HepG2 (cell line): ENCODE results near the gene ARHGAP45.
A peak's percentile ranks its signal among the peaks of the same experiment; 100 is the strongest.

Experiments used
- ETV6 ChIP-seq: sonication (generic); formaldehyde crosslinking; conservative IDR thresholded peaks from 2 replicates; pipeline ENCODE4 v1.4.0; 2020; ENCODE audit warnings: missing genetic modification reagents
- KLF16 ChIP-seq, 2 experiments: sonication (generic) in 1 of 2; formaldehyde crosslinking in 1 of 2; IDR thresholded peaks; 2 replicates each; pipeline versions ENCODE4 v1.6.1 to v1.8.0; 2016 to 2023; ENCODE audit warnings: missing genetic modification reagents in 2 of 2, missing compliant biosample characterization in 1 of 2
- POLR2A ChIP-seq, 2 experiments: IDR thresholded peaks; 2 replicates each; pipeline ENCODE4 v1.6.1; 2011; ENCODE audit warnings: low read depth in 2 of 2, low read length in 2 of 2, mild to moderate bottlenecking in 1 of 2, moderate library complexity in 1 of 2; ENCODE audit not compliant: insufficient read depth in 1 of 2
- ZFP90 ChIP-seq: sonication (generic); formaldehyde crosslinking; IDR thresholded peaks from 2 replicates; pipeline ENCODE4 v1.8.0; 2022; ENCODE audit warnings: missing genetic modification reagents, mild to moderate bottlenecking, inconsistent platforms, borderline replicate concordance
- ZNF253 ChIP-seq: sonication (generic); formaldehyde crosslinking; IDR thresholded peaks from 2 replicates; pipeline ENCODE4 v1.8.0; 2022; ENCODE audit warnings: mild to moderate bottlenecking, missing genetic modification reagents, borderline replicate concordance
- ZNF446 ChIP-seq: sonication (generic); formaldehyde crosslinking; IDR thresholded peaks from 2 replicates; pipeline ENCODE4 v1.5.0; 2020; ENCODE audit warnings: mild to moderate bottlenecking, missing genetic modification reagents
- TF ChIP-seq, protein P1 (sequence below): sonication (generic); formaldehyde crosslinking; IDR thresholded peaks from 2 replicates; pipeline ENCODE4 v1.8.0; 2022; ENCODE audit warnings: missing genetic modification reagents, mild to moderate bottlenecking, inconsistent platforms, borderline replicate concordance
- TF ChIP-seq, protein P2 (sequence below): sonication (generic); formaldehyde crosslinking; IDR thresholded peaks from 2 replicates; pipeline ENCODE4 v1.4.0; 2020; ENCODE audit warnings: missing genetic modification reagents
- TF ChIP-seq, protein P3 (sequence below): sonication (generic); formaldehyde crosslinking; IDR thresholded peaks from 2 replicates; pipeline ENCODE4 v1.5.0; 2020; ENCODE audit warnings: mild to moderate bottlenecking, missing genetic modification reagents, moderate library complexity
- TF ChIP-seq, protein P4 (sequence below): sonication (generic); formaldehyde crosslinking; IDR thresholded peaks from 2 replicates; pipeline ENCODE4 v1.8.1; 2022; ENCODE audit warnings: low read depth, mild to moderate bottlenecking, missing genetic modification reagents

DNA sequence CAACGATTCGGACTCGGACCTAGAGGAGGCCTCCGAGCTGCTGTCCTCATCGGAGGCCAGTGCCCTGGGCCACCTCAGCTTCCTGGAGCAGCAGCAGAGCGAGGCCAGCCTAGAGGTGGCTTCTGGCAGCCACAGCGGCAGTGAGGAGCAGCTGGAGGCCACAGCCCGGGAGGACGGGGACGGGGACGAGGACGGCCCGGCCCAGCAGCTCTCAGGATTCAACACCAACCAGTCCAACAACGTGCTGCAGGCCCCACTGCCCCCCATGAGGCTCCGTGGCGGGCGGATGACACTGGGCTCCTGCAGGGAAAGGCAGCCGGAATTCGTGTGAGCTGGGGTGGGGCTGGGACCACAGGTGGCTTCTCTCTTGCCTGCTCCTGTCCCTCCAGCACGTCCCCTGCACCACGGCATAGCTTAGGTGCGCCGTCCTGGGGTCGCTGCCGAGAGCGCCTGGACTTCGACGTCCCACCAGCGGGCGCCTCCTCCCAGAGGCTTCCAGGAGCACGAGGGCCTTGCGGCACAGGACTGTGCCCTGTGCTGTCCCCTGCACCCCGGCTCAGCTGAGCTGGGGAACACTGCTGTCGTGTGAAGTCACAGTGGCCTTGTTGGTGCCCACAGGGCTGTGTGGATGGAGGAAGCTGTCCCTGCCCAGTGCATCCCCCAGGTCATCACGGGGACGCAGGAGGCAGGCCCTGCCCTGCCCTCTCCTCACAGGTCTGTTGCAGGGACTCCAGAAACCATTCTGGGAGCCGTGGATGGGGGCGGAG is 18.9 kb downstream of the ARHGAP45 start:
- TF ChIP-seq ZNF446 (CRISPR knock-in tag), result no peak
- no peak for TF ChIP-seq KLF16 (CRISPR knock-in tag; IDR thresholded peaks at IDR 0.05)
- TF ChIP-seq, protein P1, sequence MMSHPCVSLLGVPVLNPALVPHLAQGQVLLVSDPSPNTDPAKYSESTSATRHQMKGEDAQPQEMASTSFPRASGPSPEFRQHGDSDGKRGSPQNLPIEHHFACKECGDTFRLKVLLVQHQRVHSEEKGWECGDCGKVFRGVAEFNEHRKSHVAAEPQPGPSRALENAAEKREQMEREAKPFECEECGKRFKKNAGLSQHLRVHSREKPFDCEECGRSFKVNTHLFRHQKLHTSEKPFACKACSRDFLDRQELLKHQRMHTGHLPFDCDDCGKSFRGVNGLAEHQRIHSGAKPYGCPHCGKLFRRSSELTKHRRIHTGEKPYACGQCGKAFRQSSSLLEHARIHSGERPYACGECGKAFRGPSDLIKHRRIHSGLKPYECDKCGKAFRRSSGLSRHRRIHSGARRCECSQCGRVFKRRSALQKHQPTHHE (CRISPR knock-in tag), result no peak
- TF ChIP-seq, protein P2, sequence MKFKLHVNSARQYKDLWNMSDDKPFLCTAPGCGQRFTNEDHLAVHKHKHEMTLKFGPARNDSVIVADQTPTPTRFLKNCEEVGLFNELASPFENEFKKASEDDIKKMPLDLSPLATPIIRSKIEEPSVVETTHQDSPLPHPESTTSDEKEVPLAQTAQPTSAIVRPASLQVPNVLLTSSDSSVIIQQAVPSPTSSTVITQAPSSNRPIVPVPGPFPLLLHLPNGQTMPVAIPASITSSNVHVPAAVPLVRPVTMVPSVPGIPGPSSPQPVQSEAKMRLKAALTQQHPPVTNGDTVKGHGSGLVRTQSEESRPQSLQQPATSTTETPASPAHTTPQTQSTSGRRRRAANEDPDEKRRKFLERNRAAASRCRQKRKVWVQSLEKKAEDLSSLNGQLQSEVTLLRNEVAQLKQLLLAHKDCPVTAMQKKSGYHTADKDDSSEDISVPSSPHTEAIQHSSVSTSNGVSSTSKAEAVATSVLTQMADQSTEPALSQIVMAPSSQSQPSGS (CRISPR knock-in tag), result no peak
- TF ChIP-seq, protein P3, sequence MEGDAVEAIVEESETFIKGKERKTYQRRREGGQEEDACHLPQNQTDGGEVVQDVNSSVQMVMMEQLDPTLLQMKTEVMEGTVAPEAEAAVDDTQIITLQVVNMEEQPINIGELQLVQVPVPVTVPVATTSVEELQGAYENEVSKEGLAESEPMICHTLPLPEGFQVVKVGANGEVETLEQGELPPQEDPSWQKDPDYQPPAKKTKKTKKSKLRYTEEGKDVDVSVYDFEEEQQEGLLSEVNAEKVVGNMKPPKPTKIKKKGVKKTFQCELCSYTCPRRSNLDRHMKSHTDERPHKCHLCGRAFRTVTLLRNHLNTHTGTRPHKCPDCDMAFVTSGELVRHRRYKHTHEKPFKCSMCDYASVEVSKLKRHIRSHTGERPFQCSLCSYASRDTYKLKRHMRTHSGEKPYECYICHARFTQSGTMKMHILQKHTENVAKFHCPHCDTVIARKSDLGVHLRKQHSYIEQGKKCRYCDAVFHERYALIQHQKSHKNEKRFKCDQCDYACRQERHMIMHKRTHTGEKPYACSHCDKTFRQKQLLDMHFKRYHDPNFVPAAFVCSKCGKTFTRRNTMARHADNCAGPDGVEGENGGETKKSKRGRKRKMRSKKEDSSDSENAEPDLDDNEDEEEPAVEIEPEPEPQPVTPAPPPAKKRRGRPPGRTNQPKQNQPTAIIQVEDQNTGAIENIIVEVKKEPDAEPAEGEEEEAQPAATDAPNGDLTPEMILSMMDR (CRISPR knock-in tag), result no peak
- TF ChIP-seq, protein P4, sequence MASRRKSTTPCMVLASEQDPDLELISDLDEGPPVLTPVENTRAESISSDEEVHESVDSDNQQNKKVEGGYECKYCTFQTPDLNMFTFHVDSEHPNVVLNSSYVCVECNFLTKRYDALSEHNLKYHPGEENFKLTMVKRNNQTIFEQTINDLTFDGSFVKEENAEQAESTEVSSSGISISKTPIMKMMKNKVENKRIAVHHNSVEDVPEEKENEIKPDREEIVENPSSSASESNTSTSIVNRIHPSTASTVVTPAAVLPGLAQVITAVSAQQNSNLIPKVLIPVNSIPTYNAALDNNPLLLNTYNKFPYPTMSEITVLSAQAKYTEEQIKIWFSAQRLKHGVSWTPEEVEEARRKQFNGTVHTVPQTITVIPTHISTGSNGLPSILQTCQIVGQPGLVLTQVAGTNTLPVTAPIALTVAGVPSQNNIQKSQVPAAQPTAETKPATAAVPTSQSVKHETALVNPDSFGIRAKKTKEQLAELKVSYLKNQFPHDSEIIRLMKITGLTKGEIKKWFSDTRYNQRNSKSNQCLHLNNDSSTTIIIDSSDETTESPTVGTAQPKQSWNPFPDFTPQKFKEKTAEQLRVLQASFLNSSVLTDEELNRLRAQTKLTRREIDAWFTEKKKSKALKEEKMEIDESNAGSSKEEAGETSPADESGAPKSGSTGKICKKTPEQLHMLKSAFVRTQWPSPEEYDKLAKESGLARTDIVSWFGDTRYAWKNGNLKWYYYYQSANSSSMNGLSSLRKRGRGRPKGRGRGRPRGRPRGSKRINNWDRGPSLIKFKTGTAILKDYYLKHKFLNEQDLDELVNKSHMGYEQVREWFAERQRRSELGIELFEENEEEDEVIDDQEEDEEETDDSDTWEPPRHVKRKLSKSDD (CRISPR knock-in tag), result no peak
- no peak for TF ChIP-seq ZFP90
- no peak for TF ChIP-seq ZNF253
- TF ChIP-seq POLR2A (IDR thresholded peaks at IDR 0.05; ENCODE audit: insufficient read depth in 1 of 2, low read depth in 2 of 2, low read length in 2 of 2), result peak in 1 of 2 experiments; percentile 62; a peak in 2 of 4 replicates
- no peak for TF ChIP-seq ETV6 (CRISPR knock-in tag)
